ENCODE results near the gene GARIN5B.

GRCh38 chr19:55400281-55401087, 37.4 kb upstream of the GARIN5B start:
- TF ChIP-seq, protein P1, sequence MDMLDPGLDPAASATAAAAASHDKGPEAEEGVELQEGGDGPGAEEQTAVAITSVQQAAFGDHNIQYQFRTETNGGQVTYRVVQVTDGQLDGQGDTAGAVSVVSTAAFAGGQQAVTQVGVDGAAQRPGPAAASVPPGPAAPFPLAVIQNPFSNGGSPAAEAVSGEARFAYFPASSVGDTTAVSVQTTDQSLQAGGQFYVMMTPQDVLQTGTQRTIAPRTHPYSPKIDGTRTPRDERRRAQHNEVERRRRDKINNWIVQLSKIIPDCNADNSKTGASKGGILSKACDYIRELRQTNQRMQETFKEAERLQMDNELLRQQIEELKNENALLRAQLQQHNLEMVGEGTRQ (IDR thresholded peaks at IDR 0.05; ENCODE audit: low read length): no peak
- TF ChIP-seq CTCF (IDR thresholded peaks at IDR 0.05; ENCODE audit: control extremely low read depth in 1 of 3, insufficient read depth in 1 of 3, low read depth in 1 of 3, low read length in 3 of 3) (no peak), JUND (IDR thresholded peaks at IDR 0.05; ENCODE audit: low read length) (no peak), EZH2 (IDR thresholded peaks at IDR 0.05; ENCODE audit: low read depth, low read length, severe bottlenecking) (no peak), TAF1 (IDR thresholded peaks at IDR 0.05; ENCODE audit: low read depth, low read length) (no peak), GTF2F1 (IDR thresholded peaks at IDR 0.05; ENCODE audit: borderline replicate concordance, low read depth, low read length) (no peak), EP300 (IDR thresholded peaks at IDR 0.05; ENCODE audit: borderline replicate concordance in 1 of 2, low read depth in 2 of 2, low read length in 2 of 2) (no peak), FOSL1 (IDR thresholded peaks at IDR 0.05; ENCODE audit: insufficient read depth, low read depth, low read length) (no peak)

All from H1 (cell line).